Measurements from ENCODE around the gene RBMS2. TPM values are rescaled to one million over a fixed set of nuclear protein-coding genes. Genes with fewer than 3 reads are reported as not detected.
"Not testable (repeated sequence)": the region's sequence is repeated elsewhere in the genome, so short reads cannot be mapped to it uniquely, and the experiment has no call there.

RBMS2 gene
- total RNA-seq, 1 donor from 2014 or later, result 7.9 TPM

DNA sequence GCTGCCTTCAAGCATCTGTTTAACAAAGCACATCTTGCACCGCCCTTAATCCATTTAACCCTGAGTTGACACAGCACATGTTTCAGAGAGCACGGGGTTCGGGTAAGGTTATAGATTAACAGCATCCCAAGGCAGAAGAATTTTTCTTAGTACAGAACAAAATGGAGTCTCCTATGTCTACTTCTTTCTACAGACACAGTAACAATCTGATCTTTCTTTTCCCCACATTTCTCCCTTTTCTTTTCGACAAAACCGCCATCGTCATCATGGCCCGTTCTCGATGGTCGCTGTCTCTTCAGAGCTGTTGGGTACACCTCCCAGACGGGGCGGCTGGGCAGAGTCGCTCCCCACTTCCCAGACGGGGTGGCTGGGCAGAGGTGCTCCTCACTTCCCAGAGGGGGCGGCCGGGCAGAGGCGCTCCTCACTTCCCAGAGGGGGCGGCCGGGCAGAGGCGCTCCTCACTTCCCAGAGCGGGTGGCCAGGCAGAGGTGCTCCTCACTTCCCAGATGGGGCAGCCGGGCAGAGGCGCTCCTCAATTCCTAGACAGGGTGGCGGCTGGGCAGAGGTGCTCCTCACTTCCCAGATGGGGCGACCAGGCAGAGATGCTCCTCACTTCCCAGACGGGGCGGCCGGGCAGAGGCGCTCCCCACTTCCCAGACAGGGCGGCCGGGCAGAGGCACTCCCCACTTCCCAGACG is 28.1 kb upstream of the RBMS2 start:
- H3K27me3 Mint-ChIP-seq (ENCODE audit: low read depth), result peaks cover 26% of the 10 kb centered on the region
- intact Hi-C loops (cut with micrococcal nuclease); H3K36me3 Mint-ChIP-seq (ENCODE audit: low read depth); H3K4me1 Mint-ChIP-seq (ENCODE audit: low read depth); DNase-seq (ENCODE audit: low spot score); H3K27ac Mint-ChIP-seq; H3K9me3 Mint-ChIP-seq; H3K4me3 Mint-ChIP-seq (ENCODE audit: low read depth): not testable (repeated sequence)

DNA sequence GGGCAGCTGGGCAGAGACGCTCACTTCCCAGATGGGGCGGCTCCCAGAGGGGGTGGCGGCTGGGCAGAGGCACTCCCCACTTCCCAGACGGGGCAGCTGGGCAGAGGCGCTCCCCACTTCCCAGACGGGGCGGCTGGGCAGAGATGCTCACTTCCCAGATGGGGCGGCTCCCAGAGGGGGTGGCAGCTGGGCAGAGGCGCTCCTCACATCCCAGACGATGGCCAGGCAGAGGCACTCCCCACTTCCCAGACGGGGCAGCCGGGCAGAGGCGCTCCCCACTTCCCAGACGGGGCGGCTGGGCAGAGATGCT is 27.6 kb upstream of the RBMS2 start:
- H3K4me3 Mint-ChIP-seq (ENCODE audit: low read depth); H3K36me3 Mint-ChIP-seq (ENCODE audit: low read depth); H3K4me1 Mint-ChIP-seq (ENCODE audit: low read depth); H3K27ac Mint-ChIP-seq; DNase-seq (ENCODE audit: low spot score); intact Hi-C loops (cut with micrococcal nuclease); H3K9me3 Mint-ChIP-seq: not testable (repeated sequence)
- peaks cover 26% of the 10 kb centered on the region for H3K27me3 Mint-ChIP-seq (ENCODE audit: low read depth)

DNA sequence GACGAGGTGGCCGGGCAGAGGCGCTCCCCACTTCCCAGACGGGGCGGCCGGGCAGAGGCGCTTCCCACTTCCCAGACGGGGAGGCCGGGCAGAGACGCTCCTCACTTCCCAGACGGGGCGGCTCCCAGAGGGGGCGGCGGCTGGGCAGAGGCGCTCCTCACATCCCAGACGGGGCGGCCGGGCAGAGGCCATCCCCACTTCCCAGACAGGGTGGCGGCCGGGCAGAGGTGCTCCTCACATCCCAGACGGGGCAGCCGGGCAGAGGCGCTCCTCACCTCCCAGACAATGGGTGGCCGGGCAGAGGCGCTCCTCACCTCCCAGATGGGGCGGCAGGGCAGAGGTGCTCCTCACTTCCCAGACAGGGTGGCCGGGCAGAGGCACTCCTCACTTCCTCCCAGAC is 27.1 kb upstream of the RBMS2 start:
- H3K4me1 Mint-ChIP-seq (ENCODE audit: low read depth); DNase-seq (ENCODE audit: low spot score); H3K36me3 Mint-ChIP-seq (ENCODE audit: low read depth); H3K4me3 Mint-ChIP-seq (ENCODE audit: low read depth); H3K9me3 Mint-ChIP-seq; H3K27ac Mint-ChIP-seq; intact Hi-C loops (cut with micrococcal nuclease): not testable (repeated sequence)
- H3K27me3 Mint-ChIP-seq (ENCODE audit: low read depth), result peaks cover 21% of the 10 kb centered on the region

DNA sequence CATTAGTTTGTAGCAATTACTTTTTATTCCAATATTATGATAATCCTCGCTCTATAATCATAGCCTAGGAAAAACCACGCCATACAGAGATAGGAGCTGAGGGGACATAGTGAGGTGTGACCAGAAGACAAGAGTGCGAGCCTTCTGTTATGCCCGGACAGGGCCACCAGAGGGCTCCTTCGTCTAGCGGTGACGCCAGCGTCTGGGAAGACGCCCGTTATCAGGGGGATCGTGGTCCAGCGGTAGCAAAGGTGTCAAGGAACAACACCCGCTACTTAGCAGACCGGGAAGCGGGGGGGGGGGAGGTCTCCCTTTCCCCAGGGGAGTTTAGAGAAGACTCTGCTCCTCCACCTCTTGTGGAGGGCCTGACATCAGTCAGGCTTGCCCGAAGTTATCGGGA is 24.9 kb upstream of the RBMS2 start:
- peak overlapping the region; percentile 30 for H3K4me3 Mint-ChIP-seq (ENCODE audit: low read depth)
- DNase-seq (ENCODE audit: low spot score), result peak; percentile 38
- H3K9me3 Mint-ChIP-seq; intact Hi-C loops (cut with micrococcal nuclease); H3K27ac Mint-ChIP-seq; H3K27me3 Mint-ChIP-seq (ENCODE audit: low read depth); H3K36me3 Mint-ChIP-seq (ENCODE audit: low read depth); H3K4me1 Mint-ChIP-seq (ENCODE audit: low read depth): not testable (repeated sequence)

DNA sequence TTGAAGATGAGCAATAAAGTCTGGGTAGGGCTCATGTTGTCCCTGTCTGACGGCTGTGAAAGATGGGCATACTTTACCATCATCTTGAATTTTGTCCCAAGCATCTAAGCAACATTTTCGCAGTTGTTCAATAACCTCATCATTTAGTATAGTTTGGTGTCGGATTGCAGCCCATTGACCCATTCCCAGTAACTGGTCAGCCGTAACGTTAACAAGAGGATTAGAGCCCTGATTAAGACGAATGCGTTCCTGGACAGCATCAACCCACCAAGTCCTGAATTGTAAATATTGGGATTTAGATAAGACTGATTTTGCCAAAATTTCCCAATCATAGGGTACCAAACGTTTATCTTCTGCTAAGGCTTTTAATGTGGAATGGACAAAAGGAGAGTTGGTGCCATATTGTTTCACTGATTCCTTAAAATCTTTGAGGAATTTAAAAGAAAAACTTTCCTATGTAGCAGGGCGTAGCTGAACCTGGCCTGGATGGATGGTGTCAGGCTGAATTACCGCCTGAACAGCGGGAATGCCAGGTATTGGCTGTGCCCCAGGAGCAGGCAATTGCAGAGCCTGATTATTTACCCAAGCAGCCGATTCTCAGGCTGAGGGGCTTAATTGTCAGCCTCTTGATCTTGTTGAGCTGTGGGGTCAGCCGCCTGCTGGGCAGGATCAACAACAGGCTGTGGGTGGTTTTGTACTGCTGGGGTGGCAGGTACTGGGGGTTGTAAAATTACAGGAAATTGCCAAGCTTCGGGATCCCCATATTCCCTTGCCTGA is 23.3 kb upstream of the RBMS2 start:
- intact Hi-C loops (cut with micrococcal nuclease); H3K27ac Mint-ChIP-seq; DNase-seq (ENCODE audit: low spot score); H3K4me3 Mint-ChIP-seq (ENCODE audit: low read depth); H3K9me3 Mint-ChIP-seq; H3K36me3 Mint-ChIP-seq (ENCODE audit: low read depth); H3K27me3 Mint-ChIP-seq (ENCODE audit: low read depth); H3K4me1 Mint-ChIP-seq (ENCODE audit: low read depth): not testable (repeated sequence)

DNA sequence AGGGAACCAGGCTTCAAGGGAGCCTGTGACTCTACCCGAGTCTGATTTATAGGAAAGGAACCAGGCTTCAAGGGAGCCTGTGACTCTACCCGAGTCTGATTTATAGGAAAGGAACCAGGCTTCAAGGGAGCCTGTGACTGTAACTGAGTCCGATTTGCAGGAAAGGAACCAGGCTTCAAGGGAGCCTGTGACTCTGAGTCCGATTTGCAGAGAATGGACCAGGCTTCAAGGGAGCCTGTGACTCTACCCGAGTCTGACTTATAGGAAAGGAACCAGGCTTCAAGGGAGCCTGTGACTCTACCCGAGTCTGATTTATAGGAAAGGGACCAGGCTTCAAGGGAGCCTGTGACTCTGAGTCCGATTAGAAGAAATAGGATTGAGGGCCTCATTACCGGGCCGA is 22.2 kb upstream of the RBMS2 start:
- H3K36me3 Mint-ChIP-seq (ENCODE audit: low read depth); H3K27me3 Mint-ChIP-seq (ENCODE audit: low read depth); H3K4me1 Mint-ChIP-seq (ENCODE audit: low read depth); DNase-seq (ENCODE audit: low spot score); H3K4me3 Mint-ChIP-seq (ENCODE audit: low read depth); intact Hi-C loops (cut with micrococcal nuclease); H3K27ac Mint-ChIP-seq; H3K9me3 Mint-ChIP-seq: not testable (repeated sequence)

DNA sequence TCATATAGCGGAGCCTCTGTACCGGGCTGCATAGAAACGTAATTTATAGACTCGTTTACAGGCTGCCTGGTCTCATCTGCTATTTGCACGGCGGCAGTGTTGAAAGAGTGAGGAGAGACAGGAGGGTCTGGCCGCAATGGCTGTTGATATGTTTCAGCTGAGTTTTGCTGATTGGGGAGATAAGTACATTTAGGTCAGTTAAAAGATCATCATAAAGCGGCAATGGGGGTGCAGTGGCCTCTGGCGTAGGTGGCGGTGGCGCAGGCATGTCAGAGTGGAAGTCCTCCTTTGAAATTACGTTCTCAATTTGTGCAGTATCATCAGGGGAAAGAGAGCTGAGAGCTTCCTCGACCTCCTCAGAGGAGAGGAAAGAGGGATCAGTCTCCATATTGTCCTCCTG is 21.7 kb upstream of the RBMS2 start:
- H3K27me3 Mint-ChIP-seq (ENCODE audit: low read depth); intact Hi-C loops (cut with micrococcal nuclease); H3K4me1 Mint-ChIP-seq (ENCODE audit: low read depth); H3K27ac Mint-ChIP-seq; H3K4me3 Mint-ChIP-seq (ENCODE audit: low read depth); DNase-seq (ENCODE audit: low spot score); H3K36me3 Mint-ChIP-seq (ENCODE audit: low read depth); H3K9me3 Mint-ChIP-seq: not testable (repeated sequence)

DNA sequence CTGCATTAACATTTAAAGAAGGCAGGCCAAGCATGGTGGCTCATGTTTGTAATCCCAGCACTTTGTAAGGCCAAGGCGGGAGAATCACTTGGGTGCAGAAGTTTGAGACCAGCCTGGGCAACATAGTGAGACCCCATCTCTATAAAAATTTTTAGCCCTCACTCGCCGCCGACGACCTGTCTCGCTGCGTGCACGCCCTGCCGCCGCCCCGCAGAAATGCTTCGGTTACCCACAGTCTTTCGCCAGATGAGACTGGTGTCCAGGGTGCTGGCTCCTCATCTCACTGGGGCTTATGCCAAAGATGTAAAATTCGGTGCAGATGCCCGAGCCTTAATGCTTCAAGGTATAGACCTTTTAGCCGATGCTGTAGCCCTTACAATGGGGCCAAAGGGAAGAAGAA is 10.8 kb upstream of the RBMS2 start:
- H3K9me3 Mint-ChIP-seq, result no peaks in the 10 kb centered on the region
- no peak overlapping the region for H3K4me3 Mint-ChIP-seq (ENCODE audit: low read depth)
- DNase-seq (ENCODE audit: low spot score), result no peak
- H3K27ac Mint-ChIP-seq, result no peak overlapping the region
- H3K27me3 Mint-ChIP-seq (ENCODE audit: low read depth), result peaks cover 12% of the 10 kb centered on the region
- no peaks in the 10 kb centered on the region for H3K36me3 Mint-ChIP-seq (ENCODE audit: low read depth)
- intact Hi-C loops (cut with micrococcal nuclease), result no loop called here
- peaks cover 4% of the 10 kb centered on the region for H3K4me1 Mint-ChIP-seq (ENCODE audit: low read depth)

DNA sequence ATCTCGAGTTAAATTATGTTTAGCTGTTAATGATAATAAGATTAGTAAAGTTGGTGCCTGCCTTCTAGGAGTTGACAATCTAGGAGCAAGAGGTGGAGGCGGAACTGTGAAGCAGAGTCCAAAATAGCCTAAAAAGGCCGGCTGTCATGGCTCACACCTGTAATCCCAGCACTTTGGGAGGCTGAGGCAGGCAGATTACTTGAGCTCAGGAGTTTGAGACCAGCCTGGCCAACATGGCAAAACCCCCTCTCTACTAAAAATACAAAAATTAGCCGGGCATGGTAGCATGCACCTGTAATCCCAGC is 7.7 kb upstream of the RBMS2 start:
- H3K4me3 Mint-ChIP-seq (ENCODE audit: low read depth); H3K4me1 Mint-ChIP-seq (ENCODE audit: low read depth); H3K27ac Mint-ChIP-seq; intact Hi-C loops (cut with micrococcal nuclease); DNase-seq (ENCODE audit: low spot score); H3K9me3 Mint-ChIP-seq; H3K36me3 Mint-ChIP-seq (ENCODE audit: low read depth): not testable (repeated sequence)
- H3K27me3 Mint-ChIP-seq (ENCODE audit: low read depth), result peaks cover 12% of the 10 kb centered on the region

DNA sequence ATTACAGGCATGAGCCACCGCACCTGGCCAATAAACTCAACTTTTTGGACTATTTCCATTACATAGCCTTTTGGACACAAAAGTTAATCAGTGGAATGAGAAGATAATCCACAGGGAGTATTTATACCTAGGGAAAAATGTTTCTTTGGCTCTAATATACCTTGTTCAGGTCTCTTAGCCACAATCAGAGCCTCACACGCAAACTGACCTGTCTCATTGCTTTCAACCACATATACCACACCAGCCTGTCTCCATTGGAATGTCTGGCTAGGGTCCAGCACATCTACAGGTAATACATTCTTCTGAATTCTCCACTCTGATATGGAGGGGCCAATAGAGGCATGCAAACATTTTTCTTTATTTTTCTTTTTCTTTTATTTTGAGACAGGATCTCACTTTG is 3.8 kb upstream of the RBMS2 start:
- peaks cover 29% of the 10 kb centered on the region for H3K4me1 Mint-ChIP-seq (ENCODE audit: low read depth)
- DNase-seq (ENCODE audit: low spot score), result no peak
- intact Hi-C loops (cut with micrococcal nuclease), result no loop called here
- H3K27ac Mint-ChIP-seq, result no peak overlapping the region
- H3K36me3 Mint-ChIP-seq (ENCODE audit: low read depth), result no peaks in the 10 kb centered on the region
- no peaks in the 10 kb centered on the region for H3K27me3 Mint-ChIP-seq (ENCODE audit: low read depth)
- no peak overlapping the region for H3K4me3 Mint-ChIP-seq (ENCODE audit: low read depth)
- no peaks in the 10 kb centered on the region for H3K9me3 Mint-ChIP-seq

DNA sequence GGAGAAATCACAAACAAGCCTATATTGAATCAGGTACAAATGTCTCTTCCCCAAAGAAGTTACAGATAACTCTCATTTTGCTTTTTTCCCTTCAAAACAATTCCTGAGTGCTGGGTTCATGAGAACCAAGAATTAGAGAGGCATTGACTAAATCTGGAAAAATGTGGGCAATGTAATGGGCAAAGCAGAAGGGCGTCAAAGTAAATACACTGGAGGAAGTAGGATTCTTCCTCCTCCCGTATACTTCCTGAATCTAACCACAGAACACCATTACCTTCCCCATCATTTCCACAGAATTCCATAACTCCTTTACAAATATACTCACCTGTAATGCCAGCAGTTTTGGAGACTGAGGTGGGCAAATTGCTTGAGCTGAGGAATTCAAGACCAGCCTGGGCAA is 3.0 kb upstream of the RBMS2 start:
- H3K27ac Mint-ChIP-seq, result no peak overlapping the region
- no peaks in the 10 kb centered on the region for H3K9me3 Mint-ChIP-seq
- intact Hi-C loops (cut with micrococcal nuclease), result no loop called here
- DNase-seq (ENCODE audit: low spot score), result no peak
- no peaks in the 10 kb centered on the region for H3K36me3 Mint-ChIP-seq (ENCODE audit: low read depth)
- H3K27me3 Mint-ChIP-seq (ENCODE audit: low read depth), result no peaks in the 10 kb centered on the region
- no peak overlapping the region for H3K4me3 Mint-ChIP-seq (ENCODE audit: low read depth)
- peaks cover 32% of the 10 kb centered on the region for H3K4me1 Mint-ChIP-seq (ENCODE audit: low read depth)

DNA sequence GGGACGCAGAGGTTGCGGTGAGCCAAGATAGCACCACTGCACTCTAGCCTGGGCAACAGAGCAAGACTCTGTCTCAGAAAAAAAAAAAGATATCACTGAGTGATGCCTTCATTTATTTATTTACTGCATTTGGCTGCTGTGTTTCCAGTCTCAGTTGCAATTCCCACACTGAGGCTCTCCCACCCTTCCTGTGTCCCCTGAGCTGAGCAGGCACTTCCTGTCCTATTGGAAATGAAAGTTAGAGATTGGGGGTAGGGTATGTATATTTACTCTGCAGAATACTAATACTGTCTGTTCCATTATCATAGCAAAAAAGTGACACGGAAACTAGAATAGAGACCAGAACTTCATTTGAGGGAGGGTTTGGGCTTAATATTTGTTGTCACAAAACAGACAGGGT is 1.6 kb upstream of the RBMS2 start:
- peaks cover 28% of the 10 kb centered on the region for H3K4me1 Mint-ChIP-seq (ENCODE audit: low read depth)
- no peaks in the 10 kb centered on the region for H3K9me3 Mint-ChIP-seq
- no peaks in the 10 kb centered on the region for H3K36me3 Mint-ChIP-seq (ENCODE audit: low read depth)
- no peak for DNase-seq (ENCODE audit: low spot score)
- no peak overlapping the region for H3K27ac Mint-ChIP-seq
- no peak overlapping the region for H3K4me3 Mint-ChIP-seq (ENCODE audit: low read depth)
- intact Hi-C loops (cut with micrococcal nuclease), result loop anchor here (2.0 kb wide), 1 partner anchor 559 kb away; the partner anchor contains the start of gene NEMP1
- no peaks in the 10 kb centered on the region for H3K27me3 Mint-ChIP-seq (ENCODE audit: low read depth)

DNA sequence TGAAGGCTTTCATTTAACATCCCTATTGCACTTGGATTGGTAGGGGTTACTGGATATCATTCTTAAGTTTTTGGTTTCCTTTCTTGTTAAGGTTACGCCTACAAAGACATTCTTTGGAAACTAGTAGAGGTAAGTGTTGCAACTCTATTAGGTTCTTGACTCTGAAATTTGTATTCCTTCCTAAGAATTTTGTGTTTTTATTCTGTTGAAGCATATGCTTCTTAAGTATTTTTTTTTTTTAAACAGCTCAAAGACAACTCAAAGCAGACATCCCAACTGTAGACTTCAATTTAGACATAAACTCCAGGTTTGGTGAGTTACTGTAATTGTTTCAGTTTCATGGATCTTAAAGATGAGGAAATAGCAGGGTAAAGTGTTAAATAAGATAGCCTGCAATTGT is 1.1 kb upstream of the RBMS2 start:
- peaks cover 28% of the 10 kb centered on the region for H3K4me1 Mint-ChIP-seq (ENCODE audit: low read depth)
- H3K36me3 Mint-ChIP-seq (ENCODE audit: low read depth), result no peaks in the 10 kb centered on the region

More for the DNA sequence above, 1.1 kb upstream of the RBMS2 start:
- H3K4me3 Mint-ChIP-seq (ENCODE audit: low read depth), result peak overlapping the region; percentile 81
- H3K27me3 Mint-ChIP-seq (ENCODE audit: low read depth), result no peaks in the 10 kb centered on the region
- intact Hi-C loops (cut with micrococcal nuclease), result loop anchor here (2.0 kb wide), 1 partner anchor 558 kb away; the partner anchor contains the start of gene NEMP1
- H3K27ac Mint-ChIP-seq, result no peak overlapping the region
- no peak for DNase-seq (ENCODE audit: low spot score)
- no peaks in the 10 kb centered on the region for H3K9me3 Mint-ChIP-seq
